RWPE1 (cell line): ENCODE results near the gene GRID2.

Source experiments
- CTCF ChIA-PET: fragments of 350-600 bp; sonication (Branson Sonifier 250); formaldehyde crosslinking; extraction: SDS; loops from one replicate; lab custom pipeline; 2021; lab: Yijun Ruan, JAX
- POLR2A ChIA-PET: fragments of 400-600 bp; formaldehyde crosslinking; extraction: SDS; loops from one replicate; lab custom pipeline; 2020; ENCODE audit warnings: antibody characterized with exemption; ENCODE audit not compliant: low non-redundant PET; lab: Yijun Ruan, JAX
- DNase-seq: peaks from one replicate; pipeline ENCODE4 v3.0.0; 2012; ENCODE audit warnings: low spot score
- H3K27ac ChIP-seq: fragments of 450-650 bp; 2 replicates; pipeline ENCODE4 v1.5.1; 2017
- TF ChIP-seq, protein P1 (sequence below): fragments of 450-650 bp; conservative IDR thresholded peaks from 2 replicates; pipeline ENCODE4 v1.5.1; 2017; ENCODE audit warnings: low read depth, mild to moderate bottlenecking

GRID2 gene

DNA sequence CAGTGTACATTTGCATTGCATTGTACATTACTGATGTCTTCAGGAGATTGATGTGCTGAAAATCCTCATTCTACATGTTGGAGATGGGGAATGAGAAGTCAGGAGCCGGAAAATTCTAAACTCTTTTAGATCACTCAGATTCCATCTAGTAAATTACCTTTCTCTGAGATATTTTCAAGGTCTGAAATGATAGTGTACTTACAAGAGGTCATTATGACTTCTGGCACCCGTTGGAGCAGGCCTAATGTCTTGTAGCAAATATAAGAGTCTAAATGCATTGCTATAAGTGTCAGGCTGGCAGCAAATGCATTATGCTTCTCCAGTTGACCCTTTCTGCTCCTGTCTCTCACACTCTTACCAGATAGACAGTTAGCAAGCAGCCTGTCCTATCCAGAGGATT lies 692.8 kb downstream of the GRID2 start:
- POLR2A ChIA-PET = no interaction called here
- no peak for DNase-seq
- TF ChIP-seq, protein P1, sequence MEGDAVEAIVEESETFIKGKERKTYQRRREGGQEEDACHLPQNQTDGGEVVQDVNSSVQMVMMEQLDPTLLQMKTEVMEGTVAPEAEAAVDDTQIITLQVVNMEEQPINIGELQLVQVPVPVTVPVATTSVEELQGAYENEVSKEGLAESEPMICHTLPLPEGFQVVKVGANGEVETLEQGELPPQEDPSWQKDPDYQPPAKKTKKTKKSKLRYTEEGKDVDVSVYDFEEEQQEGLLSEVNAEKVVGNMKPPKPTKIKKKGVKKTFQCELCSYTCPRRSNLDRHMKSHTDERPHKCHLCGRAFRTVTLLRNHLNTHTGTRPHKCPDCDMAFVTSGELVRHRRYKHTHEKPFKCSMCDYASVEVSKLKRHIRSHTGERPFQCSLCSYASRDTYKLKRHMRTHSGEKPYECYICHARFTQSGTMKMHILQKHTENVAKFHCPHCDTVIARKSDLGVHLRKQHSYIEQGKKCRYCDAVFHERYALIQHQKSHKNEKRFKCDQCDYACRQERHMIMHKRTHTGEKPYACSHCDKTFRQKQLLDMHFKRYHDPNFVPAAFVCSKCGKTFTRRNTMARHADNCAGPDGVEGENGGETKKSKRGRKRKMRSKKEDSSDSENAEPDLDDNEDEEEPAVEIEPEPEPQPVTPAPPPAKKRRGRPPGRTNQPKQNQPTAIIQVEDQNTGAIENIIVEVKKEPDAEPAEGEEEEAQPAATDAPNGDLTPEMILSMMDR = no peak
- no peak overlapping the region for H3K27ac ChIP-seq
- CTCF ChIA-PET = no interaction called here

GRCh38 chr4:93000910-93001309 lies 697.1 kb downstream of the GRID2 start:
- H3K27ac ChIP-seq = no peak overlapping the region
- ChIA-PET POLR2A (no interaction called here), CTCF (no interaction called here)
- TF ChIP-seq, protein P1 = no peak
- DNase-seq = no peak

DNA sequence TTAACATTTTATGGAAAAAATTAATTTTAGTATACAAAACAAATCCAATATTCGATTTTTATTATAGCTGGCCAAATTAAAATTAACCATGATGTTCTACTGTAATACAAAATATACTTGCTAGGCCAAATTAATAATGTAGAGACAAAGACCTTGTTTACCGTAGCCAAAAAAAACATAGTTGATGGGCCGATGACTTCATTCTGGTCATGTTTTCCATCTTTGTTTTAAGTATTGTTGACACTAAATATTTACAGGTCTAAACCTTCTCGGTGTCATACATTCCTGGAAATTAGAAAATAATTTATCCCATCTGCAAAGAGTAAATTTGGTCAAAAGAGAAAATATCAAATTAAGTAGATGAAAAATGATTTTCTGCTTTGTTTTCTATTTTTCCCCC lies 698.5 kb downstream of the GRID2 start:
- DNase-seq = no peak
- ChIA-PET POLR2A (no interaction called here), CTCF (no interaction called here)
- TF ChIP-seq, protein P1 = no peak
- no peak overlapping the region for H3K27ac ChIP-seq

DNA sequence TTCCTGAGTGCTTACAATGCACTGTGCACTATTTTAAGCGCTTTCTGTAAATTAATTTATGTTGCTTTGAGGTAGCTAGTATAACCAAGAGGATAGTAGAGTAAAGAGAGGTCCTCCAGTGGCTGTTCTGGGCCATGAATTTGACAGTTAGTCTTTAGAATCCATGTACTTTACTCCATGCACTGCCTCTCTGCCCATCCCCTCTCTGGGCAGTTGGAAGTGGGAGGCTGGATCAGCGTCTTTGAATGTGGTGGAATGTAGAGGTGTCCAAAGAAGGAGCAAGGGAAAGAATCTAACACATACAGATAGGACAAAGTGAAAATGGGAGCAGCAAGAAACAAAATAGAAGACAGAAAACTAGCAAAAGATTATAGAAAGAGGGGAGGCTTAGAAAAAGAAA lies 712.6 kb downstream of the GRID2 start:
- POLR2A ChIA-PET = no interaction called here
- CTCF ChIA-PET = no interaction called here
- TF ChIP-seq, protein P1 = no peak
- no peak overlapping the region for H3K27ac ChIP-seq
- DNase-seq = no peak

GRCh38 chr4:93018243-93018642 lies 714.5 kb downstream of the GRID2 start:
- POLR2A ChIA-PET = no interaction called here
- TF ChIP-seq, protein P1 = no peak
- no peak for DNase-seq
- CTCF ChIA-PET = interaction anchor here (0.8 kb wide), 1 partner anchor 21 kb away, joined by 3 read pairs; no protein-coding TSS in a partner anchor
- no peak overlapping the region for H3K27ac ChIP-seq

DNA sequence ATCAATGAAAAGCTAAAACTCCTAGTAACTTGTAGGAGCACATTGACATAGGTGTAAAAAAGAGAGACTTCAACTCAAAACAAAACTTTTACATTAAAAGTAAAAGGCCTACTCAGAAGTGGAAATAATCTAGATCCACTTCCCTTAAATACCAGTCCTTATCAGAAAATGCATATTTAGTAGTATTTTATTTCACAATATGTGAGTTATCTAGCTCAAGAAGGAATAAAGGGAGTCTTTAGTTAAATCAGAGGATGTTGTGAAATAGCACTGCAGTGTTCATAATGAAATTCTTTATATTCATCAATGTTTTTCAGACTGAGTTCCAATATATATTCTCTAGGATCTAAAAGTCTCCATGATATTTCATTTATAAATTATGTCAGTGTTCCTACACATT lies 715.0 kb downstream of the GRID2 start:
- no peak for DNase-seq
- POLR2A ChIA-PET = no interaction called here
- TF ChIP-seq, protein P1 = no peak
- CTCF ChIA-PET = no interaction called here
- H3K27ac ChIP-seq = no peak overlapping the region
